Esophagus muscularis mucosa (tissue), 4 donors: Measurements from ENCODE around the gene CDON.

ENCODE experiments used
- CTCF ChIP-seq, 3 experiments: fragments of 200-600 bp in 2 of 3; fragments of 450-650 bp in 1 of 3; sonication (generic) in 2 of 3; IDR thresholded peaks; one replicate each; pipeline ENCODE4 v1.5.1; 2017 to 2019; ENCODE audit warnings: antibody characterized with exemption in 3 of 3, mild to moderate bottlenecking in 2 of 3, moderate library complexity in 1 of 3
- EP300 ChIP-seq: sonication (generic); formaldehyde crosslinking; IDR thresholded peaks from one replicate; pipeline ENCODE4 v1.6.1; 2017; ENCODE audit warnings: antibody characterized with exemption
- POLR2A ChIP-seq: fragments of 450-650 bp; IDR thresholded peaks from one replicate; pipeline ENCODE4 v1.6.1; 2017; ENCODE audit warnings: antibody characterized with exemption, moderate library complexity, mild to moderate bottlenecking, low read depth
- POLR2AphosphoS5 ChIP-seq, 2 donors: sonication (generic); formaldehyde crosslinking; IDR thresholded peaks; one replicate each; pipeline ENCODE4 v1.6.1; 2017; ENCODE audit warnings: antibody characterized with exemption in 2 of 2

DNA sequence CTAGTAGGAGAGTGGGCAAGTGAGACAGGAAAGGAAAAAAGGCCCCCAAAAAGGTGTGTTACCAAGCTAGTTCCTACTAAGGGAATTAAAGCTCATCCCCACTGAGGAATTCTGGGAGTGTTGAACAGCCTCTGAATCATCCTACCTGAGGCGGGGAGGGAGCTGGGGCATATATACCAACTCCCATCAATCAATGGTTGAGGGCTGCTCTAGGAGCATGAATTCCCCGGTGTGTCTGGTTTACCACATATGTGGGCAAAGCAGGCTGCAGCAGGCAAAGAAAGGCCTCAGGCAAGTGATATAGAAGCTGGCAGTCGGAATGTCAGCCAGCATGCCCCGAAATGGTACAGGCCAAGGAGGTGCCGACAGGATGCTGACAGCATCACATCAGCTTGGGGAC is 23.6 kb upstream of the CDON start:
- TF ChIP-seq CTCF (IDR thresholded peaks at IDR 0.05), result no peak
- no peak for TF ChIP-seq POLR2A
- no peak for TF ChIP-seq POLR2AphosphoS5 (IDR thresholded peaks at IDR 0.05)
- TF ChIP-seq EP300, result no peak
